SIG-M5 (cell line): ENCODE data around the gene SZT2.
"Not testable (repeated sequence)": the region's sequence is repeated elsewhere in the genome, so short reads cannot be mapped to it uniquely, and the experiment has no call there.

Experiments used
- DNase-seq: peaks from one replicate; lab custom pipeline; 2025; lab: John Stamatoyannopoulos, UW

SZT2 gene

GRCh38 chr1:43363283-43363934, 26.3 kb upstream of the SZT2 start:
- DNase-seq: no peak

DNA sequence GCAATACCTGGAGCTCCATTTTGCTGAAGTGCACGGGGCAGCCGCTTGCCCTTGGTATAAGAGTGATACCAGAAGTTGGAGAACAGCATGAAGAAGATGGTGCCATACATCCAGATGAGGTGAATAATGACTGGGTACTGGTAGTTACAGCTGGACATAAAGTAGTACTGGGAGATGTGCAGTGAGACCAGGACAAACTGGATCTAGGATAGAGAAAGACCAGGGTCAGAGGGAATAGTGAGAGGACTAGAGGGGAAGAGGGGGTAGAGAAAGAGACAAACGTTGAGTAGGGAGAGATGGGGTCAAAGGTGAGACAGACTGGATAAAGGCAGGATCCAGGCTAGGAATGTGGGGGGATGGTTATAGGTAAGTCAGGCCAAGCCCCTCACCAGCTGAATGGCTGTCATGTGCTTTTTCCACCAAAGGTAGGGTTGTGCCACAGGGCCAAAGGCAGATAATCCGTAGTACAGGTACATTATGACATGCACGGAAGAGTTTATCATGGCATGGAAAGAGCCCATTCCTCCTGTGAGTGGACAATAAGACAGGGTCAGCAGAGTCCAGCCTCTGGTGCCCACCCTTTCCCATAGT, 25.7 kb upstream of the SZT2 start:
- DNase-seq: no peak

GRCh38 chr1:43365678-43366077, 24.0 kb upstream of the SZT2 start:
- no peak for DNase-seq

DNA sequence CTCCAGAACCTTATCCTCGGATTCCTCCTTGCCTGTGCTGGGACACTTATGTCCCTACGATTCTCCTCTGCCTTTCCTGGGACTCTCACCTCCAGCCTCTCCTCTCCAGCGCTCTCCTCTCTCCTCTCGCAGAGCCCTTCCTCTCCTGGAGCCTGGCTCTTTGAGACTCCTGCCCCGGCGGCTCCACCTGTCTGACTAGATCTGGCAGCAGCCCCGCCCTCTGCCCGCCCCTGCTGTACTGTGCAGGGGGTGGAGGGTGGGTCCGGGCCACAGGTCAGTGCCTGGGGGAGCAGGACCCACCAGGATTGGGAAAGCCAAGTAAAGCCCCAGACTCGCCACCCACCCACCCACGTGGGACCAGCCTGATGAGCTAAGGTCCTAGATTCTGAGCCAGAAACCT, 23.5 kb upstream of the SZT2 start:
- no peak for DNase-seq

GRCh38 chr1:43366601-43367025, 23.1 kb upstream of the SZT2 start:
- no peak for DNase-seq

- DNase-seq: no peak
These were observed 22.4 kb upstream of the SZT2 start for GRCh38 chr1:43367026-43367903.

- peak; percentile 62 for DNase-seq
These were observed 21.6 kb upstream of the SZT2 start, which contains the start of gene ELOVL1 for GRCh38 chr1:43367904-43368645. Gene ELOVL1 (minus strand): TSS chr1:43368011. CDS start chr1:43365609, 2,402 bp downstream.

- no peak for DNase-seq
These were observed 21.1 kb upstream of the SZT2 start for GRCh38 chr1:43368646-43369020.

DNA sequence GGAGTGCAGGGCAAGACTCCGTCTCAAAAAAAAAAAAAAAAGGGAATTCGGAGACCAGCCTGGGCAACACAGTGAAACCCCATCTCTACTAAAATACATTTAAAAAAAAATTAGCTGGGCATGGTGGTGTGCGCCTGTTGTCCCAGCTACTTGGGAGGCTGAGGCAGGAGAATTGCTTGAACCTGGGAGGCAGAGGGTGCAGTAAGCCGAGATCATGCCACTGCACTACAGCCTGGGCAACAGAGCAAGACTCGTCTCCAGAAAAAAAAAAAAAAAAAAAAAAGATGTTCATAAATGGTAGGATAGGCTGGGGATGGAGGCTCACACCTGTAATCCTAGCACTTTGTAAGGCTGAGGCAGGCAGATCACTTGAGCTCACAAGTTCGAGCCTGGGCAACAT, 19.9 kb upstream of the SZT2 start:
- not testable (repeated sequence) for DNase-seq

DNA sequence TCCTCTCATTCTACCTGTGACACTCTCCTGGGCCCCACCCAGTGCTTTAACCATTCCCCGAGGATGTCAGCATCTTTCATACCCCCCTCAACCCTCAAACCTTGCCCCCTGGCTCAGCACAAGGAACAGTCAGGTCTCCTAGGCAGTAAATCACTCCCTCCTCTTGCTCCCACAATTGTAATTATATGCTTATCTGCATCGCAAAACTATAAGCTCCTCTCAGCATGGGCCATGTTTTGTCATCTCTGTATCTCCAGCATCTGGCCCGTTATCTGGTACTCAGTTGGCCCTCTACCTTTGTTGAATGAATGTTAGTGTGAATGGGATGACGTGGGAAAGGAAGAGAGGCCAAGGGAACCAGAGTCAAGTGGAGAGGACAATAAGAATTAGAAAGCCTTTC, 19.1 kb upstream of the SZT2 start:
- DNase-seq: no peak

DNA sequence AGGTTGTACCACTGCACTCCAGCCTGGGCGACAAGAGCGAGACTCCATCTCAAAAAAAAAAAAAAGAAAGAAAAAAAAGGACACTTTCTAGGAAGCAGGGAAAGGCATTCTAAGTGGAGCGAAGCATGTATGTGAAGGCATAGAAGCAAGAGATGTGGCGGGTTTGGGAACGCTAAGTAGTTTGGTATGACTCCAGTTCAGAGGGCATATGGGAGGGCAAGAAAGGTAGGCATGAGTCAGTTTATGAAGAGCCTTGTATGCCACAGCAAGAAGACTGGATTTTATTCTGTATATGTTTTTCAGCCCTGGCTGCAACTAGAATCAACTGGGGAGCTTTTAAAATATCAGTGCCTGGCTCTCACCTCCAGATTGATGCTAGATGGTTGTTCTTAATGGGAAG, 17.5 kb upstream of the SZT2 start:
- DNase-seq: no peak

- DNase-seq: no peak
These were observed 16.4 kb upstream of the SZT2 start for GRCh38 chr1:43373066-43373940.

DNA sequence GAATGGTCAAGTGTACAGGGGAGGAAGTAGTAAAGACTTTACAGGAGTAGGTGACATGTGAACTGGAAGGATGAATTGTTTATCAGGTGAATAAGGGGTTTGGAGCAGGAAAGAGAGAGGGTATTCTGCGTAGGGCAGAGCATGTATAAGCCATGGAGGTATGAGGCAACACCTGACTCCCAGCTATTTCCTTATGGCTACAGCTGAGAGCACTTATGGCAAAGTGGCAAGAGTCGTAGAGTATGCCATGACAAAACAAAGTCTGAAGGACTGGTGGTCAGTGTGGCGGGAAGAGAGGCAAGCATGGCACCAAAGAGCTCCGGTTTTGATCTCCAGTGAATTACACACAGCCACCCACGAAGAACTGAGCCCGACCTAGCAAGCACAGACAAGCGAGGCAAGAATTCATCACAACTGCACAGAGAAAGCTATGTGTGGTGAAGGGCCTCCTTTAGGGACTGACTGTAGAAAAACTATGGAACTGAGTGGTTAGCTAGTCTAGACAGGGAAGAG, 12.9 kb upstream of the SZT2 start:
- DNase-seq: no peak

DNA sequence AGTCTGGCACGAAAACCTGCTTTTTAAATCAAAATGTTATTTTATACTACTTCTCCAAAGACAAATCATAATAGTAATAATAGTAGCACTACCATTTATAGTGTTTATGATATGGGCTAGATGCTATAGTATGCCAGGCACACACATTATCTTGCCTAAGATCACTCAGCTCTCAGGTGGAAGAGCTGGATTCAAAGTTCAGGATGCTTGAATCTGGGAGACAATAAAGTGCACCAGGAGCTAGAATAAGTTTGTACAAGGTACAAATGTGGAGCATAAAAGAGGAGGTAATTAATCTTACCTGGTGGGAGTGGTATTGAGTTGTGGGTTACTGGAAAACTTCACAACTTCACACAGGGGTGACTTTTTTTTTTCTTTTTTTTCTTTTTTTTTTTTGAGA, 11.9 kb upstream of the SZT2 start:
- no peak for DNase-seq

- DNase-seq: no peak
These were observed 10.2 kb upstream of the SZT2 start for GRCh38 chr1:43379476-43379875.

GRCh38 chr1:43381612-43382011, 8.1 kb upstream of the SZT2 start:
- peak; percentile 16 for DNase-seq

DNA sequence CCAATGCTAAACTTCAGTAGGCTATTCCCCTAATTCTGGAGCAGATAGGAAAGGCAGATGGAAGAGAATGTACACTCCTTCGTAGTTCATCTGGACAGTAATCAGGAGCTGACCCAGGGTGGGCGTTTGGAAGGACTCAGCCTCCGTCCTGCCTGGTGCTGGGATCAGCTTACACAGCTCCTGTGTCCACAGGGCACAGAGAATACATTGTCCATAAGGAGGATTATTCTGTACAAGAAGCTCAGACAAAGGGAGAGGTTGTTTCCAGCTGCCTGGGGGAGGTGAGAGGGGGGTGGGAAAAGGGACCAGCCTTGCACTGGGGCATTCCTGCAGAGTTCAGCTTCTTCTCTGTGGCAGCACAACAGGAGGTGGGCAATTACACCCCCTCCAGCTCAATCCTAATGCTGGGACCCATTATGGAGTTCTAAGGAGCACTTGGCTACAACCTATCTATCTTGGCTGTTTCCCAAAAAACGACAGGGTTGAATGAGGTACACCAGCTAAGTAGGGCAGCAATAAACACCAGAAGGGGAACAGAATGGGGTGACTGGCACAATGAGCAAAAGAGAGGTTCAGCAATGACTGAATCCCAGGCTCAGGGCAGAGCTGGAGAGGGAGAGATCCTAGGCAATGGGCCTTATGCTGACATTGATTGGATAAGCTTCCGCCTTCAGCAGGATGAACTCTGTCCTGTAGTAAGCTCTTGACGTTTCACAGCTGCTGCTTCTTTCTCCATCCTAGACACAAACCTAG, 7.5 kb upstream of the SZT2 start:
- no peak for DNase-seq

- no peak for DNase-seq
These were observed 6.2 kb upstream of the SZT2 start for GRCh38 chr1:43383449-43383848.

GRCh38 chr1:43386676-43387075, 3.0 kb upstream of the SZT2 start:
- no peak for DNase-seq

DNA sequence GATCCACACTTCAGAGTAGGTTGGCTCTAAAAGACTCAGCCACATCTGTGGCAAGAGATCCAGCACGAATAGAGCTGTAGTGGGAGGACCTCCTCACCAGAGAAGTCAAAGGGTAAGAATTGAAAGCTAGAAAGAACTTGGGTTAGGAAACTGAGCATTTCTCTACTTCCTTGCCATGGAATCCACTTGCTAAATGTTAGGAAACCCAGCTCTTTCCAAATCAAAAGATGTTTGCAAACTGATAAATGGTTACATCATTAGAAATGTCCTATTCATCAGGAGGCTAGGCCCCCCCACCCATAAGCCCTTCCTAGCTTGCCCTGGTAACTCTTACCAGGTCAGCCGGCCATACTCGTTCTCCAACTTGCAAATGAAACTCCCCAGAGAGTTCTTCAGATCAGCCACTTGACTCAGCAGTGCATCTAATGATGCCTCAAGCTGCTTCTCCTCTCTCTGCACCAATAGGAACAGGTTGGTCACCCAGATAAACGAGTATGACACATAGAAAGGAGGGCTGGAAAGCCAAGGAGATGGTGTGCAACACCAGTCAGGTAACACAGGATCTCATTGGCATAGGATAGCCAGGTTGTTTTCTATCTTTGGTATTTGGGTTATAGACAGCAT, 1.6 kb upstream of the SZT2 start:
- DNase-seq: no peak
